ENCODE measurements around the gene EIF1AX.
"Not testable (repeated sequence)": the region's sequence is repeated elsewhere in the genome, so short reads cannot be mapped to it uniquely, and the experiment has no call there.

EIF1AX gene

GRCh38 chrX:20127440-20127839 is 14.2 kb downstream of the EIF1AX start:
- not testable (repeated sequence) for DNase-seq (ENCODE audit: low read depth in 2 of 2)

GRCh38 chrX:20126833-20127232 is 14.8 kb downstream of the EIF1AX start:
- not testable (repeated sequence) for DNase-seq (ENCODE audit: low read depth in 2 of 2)

- no peak for DNase-seq (ENCODE audit: low read depth in 2 of 2)
Observed at GRCh38 chrX:20124964-20125363, 16.7 kb downstream of the EIF1AX start.

- no peak for DNase-seq (ENCODE audit: low read depth in 2 of 2)
Observed at GRCh38 chrX:20118065-20118824, 23.4 kb downstream of the EIF1AX start.

- no peak for DNase-seq (ENCODE audit: low read depth in 2 of 2)
Observed at GRCh38 chrX:20116577-20117240, 24.9 kb downstream of the EIF1AX start, which contains the start of gene MAP7D2. TSS of gene MAP7D2 (minus strand) at chrX:20116907. CDS start at chrX:20116879, 28 bp downstream.

GRCh38 chrX:20116087-20116576 is 25.5 kb downstream of the EIF1AX start:
- no peak for DNase-seq (ENCODE audit: low read depth in 2 of 2)

GRCh38 chrX:20112022-20112774 is 29.4 kb downstream of the EIF1AX start:
- no peak for DNase-seq (ENCODE audit: low read depth in 2 of 2)

GRCh38 chrX:20111271-20111670 is 30.4 kb downstream of the EIF1AX start:
- no peak for DNase-seq (ENCODE audit: low read depth in 2 of 2)

GRCh38 chrX:20101934-20102581 is 39.6 kb downstream of the EIF1AX start:
- DNase-seq (ENCODE audit: low read depth in 2 of 2): no peak

- no peak for DNase-seq (ENCODE audit: low read depth in 2 of 2)
Observed at GRCh38 chrX:20091499-20091898, 50.1 kb downstream of the EIF1AX start.

GRCh38 chrX:20089845-20090244 is 51.8 kb downstream of the EIF1AX start:
- no peak for DNase-seq (ENCODE audit: low read depth in 2 of 2)

GRCh38 chrX:20080277-20080676 is 61.4 kb downstream of the EIF1AX start:
- DNase-seq (ENCODE audit: low read depth in 2 of 2): no peak
